ENCODE data around the gene LRCH1.

Gene LRCH1

DNA sequence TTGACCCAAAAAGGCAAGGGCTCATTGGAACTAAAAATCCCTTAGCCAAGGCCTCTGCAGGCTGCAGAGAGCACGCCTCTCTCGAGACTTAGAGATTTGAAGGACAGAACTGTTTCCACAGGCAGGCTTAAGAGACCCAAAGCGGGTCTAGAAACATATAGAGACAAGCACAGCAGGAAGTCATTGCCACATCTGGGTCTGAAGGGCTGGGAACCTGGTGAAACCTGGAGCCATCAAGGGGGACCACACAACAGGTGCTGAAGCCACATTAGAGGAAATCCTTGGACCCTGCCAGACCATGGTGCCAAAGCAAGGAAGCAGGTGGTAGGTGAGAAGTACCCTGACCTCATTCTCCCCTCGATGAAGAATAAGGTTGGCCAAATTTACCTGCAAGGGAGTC, 33.8 kb upstream of the LRCH1 start:
- no peak overlapping the region for H3K4me3 ChIP-seq
- TF ChIP-seq, protein P1, sequence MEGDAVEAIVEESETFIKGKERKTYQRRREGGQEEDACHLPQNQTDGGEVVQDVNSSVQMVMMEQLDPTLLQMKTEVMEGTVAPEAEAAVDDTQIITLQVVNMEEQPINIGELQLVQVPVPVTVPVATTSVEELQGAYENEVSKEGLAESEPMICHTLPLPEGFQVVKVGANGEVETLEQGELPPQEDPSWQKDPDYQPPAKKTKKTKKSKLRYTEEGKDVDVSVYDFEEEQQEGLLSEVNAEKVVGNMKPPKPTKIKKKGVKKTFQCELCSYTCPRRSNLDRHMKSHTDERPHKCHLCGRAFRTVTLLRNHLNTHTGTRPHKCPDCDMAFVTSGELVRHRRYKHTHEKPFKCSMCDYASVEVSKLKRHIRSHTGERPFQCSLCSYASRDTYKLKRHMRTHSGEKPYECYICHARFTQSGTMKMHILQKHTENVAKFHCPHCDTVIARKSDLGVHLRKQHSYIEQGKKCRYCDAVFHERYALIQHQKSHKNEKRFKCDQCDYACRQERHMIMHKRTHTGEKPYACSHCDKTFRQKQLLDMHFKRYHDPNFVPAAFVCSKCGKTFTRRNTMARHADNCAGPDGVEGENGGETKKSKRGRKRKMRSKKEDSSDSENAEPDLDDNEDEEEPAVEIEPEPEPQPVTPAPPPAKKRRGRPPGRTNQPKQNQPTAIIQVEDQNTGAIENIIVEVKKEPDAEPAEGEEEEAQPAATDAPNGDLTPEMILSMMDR (IDR thresholded peaks at IDR 0.05) = no peak
- DNase-seq (ENCODE audit: low spot score) = no peak
- no peak overlapping the region for H3K27ac ChIP-seq

DNA sequence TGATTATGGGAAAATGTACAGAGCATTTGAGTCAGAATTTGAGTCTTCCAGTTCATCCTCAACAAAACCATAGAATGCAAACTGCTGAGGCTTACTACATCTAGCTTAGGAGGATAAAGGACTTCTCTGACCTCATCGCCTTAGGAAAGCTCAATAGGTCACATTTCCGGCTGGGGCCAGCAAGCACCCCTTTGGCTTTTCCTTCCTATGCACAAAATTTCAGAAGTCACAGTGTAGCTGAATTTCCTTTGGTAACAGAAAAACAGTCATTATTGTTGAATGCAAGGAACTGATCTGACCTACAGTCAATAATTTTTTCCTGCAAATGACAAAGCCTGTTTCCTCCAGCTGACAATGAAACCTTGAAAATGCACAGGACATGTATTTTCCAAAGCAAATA, 32.8 kb upstream of the LRCH1 start:
- no peak overlapping the region for H3K27ac ChIP-seq

DNA sequence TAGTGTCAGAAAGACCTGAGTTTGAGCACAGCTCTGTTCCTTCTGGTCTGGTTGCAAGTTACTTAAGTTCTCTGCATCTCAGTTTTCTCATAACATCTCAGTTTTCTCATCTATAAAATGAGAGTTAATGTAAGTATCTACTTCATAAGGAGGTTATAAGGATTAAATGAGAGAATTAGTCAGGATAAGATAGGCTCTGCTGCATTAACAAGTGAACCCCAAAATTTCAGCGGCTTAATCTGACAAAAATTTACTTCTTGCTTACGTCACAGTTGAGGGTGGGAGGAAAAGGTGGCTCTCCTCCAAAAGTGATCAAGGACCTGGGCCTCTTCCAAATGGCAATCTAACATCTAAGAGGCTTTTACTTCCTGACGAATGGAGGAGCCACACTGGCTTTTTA, 31.5 kb upstream of the LRCH1 start:
- TF ChIP-seq, protein P1 (IDR thresholded peaks at IDR 0.05) = no peak
- Histone ChIP-seq H3K27ac (no peak overlapping the region), H3K4me3 (no peak overlapping the region)
- DNase-seq (ENCODE audit: low spot score) = no peak

More for the DNA sequence above, 32.8 kb upstream of the LRCH1 start:
- H3K4me3 ChIP-seq = no peak overlapping the region
- TF ChIP-seq, protein P1 (IDR thresholded peaks at IDR 0.05) = no peak
- DNase-seq (ENCODE audit: low spot score) = no peak

DNA sequence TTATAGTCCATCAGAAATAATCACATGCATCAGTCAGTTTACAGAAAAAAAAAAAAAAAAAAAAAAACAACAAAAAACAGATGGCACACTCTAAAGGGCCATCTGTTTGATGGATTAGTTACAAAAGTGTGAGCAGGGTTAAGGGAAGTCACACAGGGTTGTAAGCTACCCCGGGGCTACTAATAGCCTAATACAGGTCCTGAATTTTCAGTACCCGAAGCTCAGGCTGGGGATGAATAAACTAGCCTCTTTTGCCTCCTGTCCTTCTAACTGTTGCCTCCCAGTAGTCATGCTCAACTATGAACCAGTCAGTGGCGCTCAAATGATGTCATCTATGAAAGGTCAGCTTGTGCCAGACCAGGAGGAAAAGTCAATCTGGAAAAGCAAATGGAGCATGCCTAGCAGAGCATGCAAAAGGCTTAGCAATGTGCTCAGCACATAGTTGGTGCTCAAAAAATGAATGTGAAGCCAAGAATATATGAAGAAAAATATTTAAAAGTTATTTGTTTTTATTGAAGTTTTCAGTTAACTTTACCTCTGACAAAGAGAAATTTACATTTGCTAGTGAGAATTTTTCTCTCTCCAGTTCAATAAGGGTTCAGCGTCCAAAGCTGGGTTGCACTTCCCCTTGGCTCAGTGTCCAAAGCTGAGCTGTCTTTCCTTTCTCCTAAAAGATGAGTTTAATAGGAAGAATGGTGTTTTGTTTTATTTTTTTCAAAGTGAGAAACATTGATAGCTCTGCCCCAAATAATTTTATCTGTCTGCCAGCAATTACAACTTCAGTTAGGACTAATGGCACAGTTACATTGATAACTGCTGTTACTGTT, 30.8 kb upstream of the LRCH1 start:
- Histone ChIP-seq H3K4me3 (no peak overlapping the region), H3K27ac (no peak overlapping the region)
- no peak for DNase-seq (ENCODE audit: low spot score)
- TF ChIP-seq, protein P1 (IDR thresholded peaks at IDR 0.05) = no peak

DNA sequence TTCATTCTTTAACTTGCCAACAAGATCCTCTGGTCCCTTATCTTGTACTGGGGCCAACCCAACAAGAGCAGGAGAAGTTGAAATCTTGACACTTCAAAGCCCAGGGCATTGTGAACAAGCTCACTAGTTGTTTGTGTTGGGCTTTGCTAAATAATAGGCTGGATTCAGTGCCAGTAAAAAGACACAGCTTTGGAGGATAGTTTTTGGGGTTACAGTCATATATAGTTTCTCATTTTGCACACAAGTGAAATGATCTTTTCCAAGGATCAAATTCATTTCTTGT, 30.3 kb upstream of the LRCH1 start:
- no peak overlapping the region for H3K27ac ChIP-seq
- TF ChIP-seq, protein P1 (IDR thresholded peaks at IDR 0.05) = no peak
- no peak for DNase-seq (ENCODE audit: low spot score)
- no peak overlapping the region for H3K4me3 ChIP-seq

DNA sequence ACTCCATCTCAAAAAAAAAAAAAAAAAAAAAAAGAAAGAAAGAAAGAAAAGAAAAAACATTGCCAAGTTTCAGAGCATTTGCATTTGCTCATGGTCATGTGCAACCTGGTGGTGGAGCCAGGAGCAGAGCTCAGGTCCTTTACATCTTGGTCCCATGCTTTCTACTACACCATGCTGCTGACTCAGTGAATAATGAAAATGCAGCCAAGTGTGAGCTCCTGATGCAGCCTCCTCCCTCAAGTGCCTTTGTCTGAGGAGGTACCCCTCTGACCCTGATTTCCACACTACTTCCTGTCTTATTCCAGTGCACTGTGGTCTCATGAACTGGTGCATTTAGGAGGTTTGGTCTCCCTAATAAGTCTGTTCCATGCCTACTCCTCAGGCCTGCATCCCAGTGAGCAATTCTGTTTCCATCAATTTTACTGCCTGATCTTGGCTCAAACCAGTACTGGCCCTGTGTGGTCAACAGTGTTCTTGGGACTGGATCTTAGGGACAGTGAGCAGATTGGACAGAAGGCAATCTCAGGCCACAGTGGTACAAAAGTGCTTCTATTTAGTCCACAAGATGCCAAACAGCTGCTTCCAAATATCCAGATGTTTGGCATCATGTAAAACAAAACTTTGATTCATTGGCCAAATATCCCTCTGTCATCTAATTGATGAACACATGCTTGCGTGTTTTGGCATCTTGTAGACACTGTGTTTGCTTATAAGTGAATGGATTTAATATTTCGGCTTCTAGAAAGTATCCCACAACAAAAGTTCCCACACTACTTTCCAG, 28.8 kb upstream of the LRCH1 start:
- Histone ChIP-seq H3K27ac (no peak overlapping the region), H3K4me3 (no peak overlapping the region)
- TF ChIP-seq, protein P1 (IDR thresholded peaks at IDR 0.05) = no peak
- no peak for DNase-seq (ENCODE audit: low spot score)

Measured in coronary artery (tissue), 2 donors.